Measurements from ENCODE around the gene LCN15.

The LCN15 gene

DNA sequence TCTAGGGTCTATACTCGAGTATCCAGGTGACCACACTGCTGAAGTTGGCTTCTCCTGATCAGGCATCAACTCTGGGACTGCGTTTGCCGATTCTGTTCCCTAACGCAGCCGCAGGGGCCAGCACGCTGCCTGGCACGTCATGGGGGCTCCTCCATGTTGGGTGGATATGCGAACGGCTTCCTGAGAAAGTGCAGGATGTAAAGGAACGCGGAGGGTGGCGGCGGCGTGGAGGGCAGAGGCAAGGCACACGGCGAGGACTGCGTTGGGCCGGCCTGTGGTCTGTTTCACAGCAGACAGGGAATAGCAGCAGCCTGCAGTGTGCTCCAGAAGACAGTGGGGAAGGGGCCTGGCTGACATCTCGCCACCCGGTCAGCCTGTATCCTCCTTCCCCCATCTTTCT is 25.4 kb downstream of the LCN15 start:
- no peak for DNase-seq

DNA sequence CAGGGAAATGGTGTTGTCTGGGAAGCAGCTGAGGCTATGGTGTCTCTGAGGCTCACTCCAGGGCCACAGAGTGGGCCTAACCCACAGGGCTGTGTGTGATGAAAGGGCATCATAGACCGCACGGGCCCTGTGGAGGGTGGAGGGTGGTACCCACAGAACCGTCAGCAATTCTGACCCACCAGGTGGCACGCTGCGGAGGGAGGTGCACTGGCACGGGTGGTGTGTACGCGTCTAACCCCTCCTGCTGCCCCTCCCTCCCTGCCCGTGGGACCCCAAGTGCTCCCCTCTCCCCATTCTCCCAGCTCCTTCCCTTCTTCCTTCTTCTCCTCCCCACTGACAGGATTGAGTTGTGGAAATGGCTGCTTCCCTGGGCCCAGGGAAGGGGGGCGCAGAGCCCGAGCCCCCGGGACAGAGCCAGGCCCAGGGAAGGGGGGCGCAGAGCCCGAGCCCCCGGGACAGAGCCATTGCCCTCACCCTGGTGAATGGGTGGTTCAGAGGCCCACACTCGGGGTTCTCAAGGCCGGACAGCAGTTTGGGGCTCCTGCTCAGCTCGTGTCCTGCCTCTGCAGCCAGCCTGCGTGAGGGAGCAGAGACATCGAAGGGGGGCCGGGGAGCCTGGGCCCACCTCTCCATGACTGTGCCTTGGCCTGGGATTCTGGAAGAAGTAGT is 28.4 kb downstream of the LCN15 start:
- DNase-seq: no peak

DNA sequence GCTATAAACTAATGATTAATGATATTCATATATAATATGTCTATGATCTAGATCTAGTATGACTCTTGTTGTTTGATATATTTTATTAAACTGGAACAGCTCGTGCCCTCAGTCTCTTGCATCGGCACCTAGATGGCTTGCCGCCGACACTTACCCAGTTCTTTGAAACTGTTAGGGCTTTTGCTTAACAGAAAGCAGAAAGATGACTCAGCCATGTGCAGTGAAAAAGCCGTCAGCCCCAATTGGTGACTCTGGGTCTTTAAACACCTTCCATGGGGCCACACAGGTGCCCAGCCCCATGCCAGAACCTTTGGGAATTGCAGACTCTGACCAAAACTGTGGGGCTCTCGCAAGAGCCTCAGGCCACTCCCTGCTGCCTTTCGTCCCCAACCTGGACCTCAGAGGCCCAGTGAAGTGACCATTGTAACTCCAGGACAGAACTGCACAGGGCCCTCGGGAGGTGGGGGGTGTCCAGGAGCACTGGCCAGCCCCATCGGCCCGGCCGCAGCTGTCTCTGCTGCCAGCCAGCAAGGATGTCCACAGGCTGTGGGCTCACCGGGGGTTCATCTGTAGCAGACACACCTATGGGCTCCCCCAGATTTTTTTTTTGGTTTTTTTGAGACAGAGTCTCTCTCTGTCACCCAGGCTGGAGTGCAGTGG is 29.4 kb downstream of the LCN15 start:
- DNase-seq: no peak

DNA sequence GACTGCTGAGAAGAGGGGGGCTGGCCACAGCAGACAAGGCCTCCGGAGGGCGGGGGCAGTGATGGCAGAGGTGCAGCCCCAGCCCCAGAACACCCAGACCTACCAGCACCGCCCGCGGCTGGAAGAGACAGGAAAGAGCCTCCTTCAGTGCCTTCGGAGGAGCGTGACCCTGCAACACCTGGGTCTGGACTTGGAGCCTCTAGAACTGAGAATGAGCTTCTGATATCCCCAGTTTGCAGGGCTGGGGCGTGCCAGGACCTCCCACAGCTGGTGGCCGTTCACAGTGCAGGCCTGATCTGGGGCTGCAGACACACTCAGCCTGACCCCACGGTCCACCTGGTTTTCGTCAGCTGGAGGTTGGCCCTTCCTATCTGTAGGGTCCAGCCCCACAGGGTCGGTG is 30.7 kb downstream of the LCN15 start:
- no peak for DNase-seq

DNA sequence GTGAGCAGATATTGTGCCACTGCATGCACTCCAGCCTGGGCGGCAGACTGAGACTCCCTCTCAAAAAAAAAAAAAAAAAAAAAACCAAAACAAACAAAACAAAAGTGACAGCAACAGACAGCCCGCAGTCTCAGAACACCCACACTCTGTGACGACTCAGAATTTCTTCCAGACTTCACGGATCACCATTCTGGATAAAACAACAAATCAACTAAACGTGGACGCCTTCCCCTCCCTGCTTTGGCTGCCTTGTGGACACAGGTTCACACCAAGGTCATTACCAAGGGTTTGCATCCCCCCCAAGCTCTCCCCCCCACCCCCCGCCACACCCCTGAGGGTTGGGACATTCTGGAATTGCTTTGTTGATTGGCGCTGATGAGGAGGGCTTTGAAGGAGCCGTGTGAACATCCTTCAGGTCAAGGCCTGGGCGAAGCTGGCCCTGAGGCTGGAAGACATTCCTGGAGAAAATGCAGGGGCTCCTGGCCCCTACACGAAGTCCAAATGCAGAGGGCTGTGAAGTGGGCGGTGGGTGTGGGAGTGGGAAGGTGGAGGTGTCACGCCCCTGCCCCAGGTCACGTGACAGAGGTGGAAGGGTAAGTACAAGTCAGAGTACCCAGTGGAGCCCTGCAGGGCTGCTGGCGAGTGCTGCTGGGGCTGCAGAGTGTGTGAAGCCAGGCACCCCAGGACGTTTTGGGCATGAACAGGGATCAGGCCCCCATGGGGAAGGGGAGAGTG is 31.7 kb downstream of the LCN15 start:
- DNase-seq: no peak

DNA sequence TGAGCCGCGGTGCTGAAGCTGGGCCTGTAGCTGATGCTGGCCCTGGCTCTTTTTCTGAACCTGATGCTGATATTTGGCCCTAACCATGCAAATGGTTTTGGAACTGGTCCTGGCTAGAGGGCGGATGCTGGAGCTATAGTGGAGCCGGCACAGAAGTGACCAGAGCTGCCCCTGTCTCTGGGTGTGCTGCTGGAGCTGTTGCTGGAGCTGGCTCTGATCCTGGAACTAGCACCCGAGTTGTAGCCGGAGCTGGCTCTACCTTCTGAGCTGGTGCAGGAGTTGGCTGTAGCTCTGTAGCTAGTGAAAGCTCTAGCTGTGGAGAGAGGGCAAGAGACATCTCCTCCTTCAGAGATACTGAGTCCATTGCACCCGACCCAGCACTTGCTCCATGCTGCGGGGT is 34.4 kb downstream of the LCN15 start:
- no peak for DNase-seq

DNA sequence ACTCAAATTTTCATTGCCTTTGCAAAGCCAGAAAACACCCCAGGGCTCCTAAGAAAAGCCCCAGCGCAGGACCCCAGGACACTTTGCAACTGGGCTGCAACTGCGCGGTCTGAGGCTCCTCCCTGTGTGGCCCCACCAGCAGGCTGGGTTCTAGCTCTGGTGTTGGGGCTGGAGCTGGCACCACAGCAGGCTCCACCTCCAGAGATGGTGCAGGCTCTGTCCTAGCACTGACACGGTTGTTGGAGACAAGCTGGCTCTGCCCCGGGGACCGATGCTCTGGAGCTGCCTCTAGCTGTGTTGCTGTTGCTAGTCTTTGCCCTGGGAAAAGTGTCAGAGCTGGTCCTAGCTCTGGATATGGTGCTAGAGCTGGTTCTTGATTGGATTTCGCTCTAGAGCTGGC is 35.2 kb downstream of the LCN15 start:
- DNase-seq: no peak

DNA sequence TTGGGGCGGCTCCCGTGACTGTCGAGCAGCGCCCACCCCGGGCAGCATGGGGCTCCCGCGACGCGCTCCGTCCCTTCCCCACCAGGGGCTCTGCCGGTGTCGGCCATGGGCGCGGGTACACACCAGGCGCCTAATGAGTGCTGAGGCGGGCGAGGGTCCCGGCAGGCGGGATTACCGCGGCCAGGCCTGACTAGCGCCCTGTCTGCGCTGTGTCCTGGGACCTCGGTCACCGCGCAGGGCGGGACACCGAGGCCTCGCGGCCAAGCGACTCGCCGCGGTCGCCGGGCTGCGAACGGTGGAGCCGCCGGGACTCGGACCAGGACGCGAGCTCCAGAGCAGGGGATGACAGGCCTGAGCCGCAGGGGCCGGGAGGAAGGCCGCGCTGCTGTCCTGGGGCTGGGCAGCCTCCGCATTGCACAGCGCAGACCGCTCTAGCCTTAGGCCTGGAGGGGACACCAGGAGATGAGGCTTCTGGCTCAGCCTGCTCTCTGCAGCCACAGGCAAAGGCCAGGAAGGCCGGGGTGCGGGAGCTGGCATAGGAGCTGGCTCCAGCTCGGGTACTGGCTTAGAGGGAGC is 35.7 kb downstream of the LCN15 start:
- DNase-seq: no peak

DNA sequence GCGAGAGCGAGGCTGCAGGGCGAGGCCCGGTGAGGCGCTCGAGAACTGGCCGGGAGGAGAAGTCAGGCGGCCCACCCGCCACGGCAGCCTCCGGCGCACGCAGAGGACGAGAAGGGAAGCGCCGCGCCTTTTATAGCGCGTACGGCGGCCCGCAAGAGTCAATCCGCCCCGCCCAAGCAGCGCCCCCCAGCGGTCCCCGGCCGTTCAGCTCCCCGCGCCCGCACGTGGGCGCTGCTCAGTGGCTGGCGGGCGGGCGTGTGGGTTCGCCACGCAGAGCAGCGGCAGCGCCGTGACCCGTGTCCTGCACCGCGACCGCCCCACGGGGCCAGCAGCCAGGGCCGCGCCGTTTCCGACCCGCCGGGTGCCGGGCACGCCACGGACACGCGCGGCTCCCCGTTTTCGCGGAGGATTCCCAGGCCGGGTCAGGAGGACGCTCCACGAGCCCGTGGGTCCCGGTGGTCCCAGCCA is 36.2 kb downstream of the LCN15 start:
- DNase-seq: no peak

DNA sequence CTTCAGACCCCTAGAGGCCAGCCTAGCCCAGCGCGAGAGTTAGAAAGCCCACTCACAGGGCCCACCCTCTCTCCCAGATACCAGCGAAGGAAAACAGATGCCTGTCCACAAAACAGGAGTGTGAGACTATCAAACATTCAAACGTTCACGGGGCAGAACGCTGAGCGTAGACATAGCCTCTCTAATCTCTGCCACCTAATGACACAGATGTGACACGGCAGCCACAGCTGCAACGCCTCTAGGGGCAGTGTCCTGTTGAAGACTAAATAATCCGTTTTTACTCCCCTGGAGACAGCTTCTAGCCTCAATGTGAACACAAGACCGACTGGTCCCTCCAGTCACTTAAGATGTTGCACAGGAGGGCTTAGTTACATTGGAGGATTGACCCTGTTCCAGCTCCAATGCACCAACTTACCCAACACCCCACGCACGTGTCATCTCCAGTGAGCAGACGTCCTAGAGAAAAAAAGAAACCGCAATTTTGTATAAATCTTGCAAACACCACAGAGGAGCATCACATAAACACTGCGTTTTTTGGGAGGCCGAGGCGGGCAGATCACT is 37.6 kb downstream of the LCN15 start:
- DNase-seq: no peak

DNA sequence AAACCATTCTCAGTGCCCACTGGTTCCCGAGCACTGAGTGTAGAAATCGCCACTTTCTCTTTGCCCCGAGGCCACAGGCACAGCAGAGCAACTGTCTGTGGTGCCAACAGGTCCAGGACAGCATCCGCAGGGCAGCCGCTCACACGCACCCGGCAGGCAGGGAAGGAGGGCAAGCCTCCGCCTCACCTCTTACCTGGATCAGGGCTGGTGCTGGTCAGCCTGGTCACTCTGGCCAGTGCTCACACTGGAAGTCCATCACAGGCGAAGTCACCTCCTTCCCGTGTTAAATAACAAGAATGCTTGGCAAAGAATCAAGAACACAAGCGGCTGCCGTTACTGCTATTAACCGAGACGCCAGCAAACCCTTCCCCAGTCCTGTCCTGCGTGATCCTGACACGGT is 38.2 kb downstream of the LCN15 start:
- DNase-seq: no peak

DNA sequence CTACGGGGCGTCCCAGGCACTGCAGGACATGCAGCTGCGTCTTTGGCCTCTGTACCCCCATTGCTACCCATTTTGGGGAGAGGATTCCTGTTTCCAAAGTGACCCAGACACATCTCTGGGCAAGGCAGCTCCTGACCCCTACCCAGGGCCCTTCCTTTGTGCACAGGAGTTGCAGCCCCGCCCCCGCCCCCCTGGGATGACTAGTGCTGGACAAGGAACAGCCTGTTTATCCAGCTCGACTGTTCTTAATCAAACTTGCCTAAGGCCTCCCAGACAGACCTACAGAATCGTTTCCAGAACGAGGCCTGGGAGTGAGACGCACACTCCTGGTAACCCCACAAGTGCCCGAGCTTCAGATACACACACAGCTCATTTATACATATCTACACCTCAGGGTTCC is 38.7 kb downstream of the LCN15 start:
- DNase-seq: no peak

DNA sequence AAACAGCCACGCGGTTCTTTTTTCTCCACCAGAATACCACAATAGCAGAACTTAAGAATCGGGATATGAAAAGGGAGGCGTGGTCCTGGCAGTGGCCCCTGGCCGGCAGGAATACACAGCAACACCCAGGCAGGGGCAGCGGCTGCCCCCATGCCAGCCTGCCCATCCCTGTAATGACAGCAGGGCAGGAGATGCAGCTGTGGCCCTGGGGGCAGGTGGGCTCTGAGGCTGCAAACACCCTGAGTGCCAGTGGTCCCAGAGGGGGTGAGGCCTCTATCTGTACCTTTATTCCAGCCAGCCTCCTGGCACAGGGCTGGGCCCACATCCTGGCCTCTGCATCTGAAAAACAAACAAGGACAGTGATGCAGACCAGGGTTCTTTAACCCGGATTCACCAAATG is 39.5 kb downstream of the LCN15 start:
- no peak for DNase-seq

DNA sequence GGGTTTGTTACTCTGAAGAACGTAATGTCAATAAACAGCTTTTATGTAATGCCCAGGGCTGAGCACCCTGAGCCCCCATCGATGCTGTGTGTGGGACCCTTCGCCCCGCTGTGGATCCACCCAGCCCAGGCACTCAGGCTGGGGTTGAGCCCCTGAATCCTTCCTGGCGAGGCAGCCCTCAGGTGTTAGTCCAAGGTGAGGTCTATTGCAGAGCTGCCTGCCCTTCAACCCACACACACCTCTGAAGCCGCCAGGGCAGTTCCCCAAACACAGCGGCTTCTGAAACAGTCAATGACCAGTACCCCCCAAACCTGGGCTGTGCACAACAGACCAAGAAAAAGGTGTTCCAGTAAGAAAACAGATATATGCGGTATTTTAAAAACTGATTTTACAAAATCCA is 40.3 kb downstream of the LCN15 start:
- no peak for DNase-seq

DNA sequence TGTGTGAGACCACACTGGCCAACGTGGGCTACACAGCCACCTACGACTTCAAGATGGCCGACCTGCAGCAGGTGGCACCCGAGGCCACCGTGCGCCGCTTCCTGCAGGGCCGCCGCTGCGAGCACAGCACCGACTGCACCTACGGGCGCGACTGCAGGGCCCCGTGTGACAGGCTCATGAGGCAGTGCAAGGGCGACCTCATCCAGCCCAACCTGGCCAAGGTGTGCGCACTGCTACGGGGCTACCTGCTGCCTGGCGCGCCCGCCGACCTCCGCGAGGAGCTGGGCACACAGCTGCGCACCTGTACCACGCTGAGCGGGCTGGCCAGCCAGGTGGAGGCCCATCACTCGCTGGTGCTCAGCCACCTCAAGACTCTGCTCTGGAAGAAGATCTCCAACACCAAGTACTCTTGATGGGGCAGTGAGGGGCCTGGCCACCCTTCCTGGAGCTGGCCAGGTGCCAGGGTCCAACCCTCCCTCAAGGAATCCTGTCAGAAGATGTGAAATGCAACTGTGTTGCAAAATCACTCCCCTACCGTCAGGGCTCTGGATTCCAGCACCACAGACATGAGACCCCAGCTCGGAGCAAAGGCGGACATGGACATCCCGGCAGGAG is 40.8 kb downstream of the LCN15 start:
- no peak for DNase-seq

DNA sequence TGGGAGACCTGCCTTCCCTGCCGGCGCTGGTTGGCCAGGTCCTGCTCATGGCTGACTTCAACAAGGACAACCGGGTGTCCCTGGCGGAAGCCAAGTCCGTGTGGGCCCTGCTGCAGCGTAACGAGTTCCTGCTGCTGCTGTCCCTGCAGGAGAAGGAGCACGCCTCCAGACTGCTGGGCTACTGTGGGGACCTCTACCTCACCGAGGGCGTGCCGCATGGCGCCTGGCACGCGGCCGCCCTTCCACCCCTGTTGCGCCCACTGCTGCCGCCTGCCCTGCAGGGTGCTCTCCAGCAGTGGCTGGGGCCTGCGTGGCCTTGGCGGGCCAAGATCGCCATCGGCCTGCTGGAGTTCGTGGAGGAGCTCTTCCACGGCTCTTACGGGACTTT is 41.4 kb downstream of the LCN15 start:
- DNase-seq: no peak

DNA sequence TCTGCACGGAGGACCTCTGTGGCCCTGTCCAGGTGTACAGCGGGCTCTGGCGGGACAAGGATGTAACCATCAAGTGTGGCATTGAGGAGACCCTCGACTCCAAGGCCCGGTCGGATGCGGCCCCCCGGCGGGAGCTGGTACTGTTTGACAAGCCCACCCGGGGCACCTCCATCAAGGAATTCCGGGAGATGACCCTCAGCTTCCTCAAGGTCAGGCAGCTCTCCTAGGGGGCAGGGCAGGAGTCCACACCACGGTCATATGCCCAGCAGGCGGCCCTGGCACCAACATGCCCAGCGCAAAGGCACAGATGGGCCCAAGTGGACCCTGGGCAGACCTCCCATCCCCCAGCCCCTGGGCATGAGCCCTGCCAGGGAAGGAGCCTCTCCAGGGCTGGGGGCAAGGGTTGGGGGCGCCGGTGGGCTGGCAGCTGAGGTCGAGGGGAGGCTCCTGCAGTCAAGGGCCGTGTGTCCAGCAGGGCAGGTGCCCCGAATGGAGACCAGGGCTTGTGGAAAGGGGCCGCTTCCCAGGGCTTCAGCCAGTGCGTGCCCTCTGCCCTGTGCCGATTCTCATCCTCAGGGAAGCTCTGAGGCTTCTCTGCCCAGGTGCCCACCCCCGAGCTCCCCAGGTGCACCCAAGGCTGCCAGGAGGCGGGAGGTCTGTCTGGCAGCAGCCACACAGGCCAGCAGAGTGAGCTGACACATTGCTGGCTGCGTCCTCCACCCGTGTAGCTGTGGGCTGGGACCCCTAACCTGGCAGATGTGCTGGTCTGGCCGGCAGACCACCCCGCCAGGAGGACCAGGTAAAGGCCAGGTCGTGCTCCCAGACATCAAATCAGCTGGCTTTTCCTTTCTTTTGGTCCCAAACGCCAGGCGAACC is 42.0 kb downstream of the LCN15 start:
- no peak for DNase-seq

DNA sequence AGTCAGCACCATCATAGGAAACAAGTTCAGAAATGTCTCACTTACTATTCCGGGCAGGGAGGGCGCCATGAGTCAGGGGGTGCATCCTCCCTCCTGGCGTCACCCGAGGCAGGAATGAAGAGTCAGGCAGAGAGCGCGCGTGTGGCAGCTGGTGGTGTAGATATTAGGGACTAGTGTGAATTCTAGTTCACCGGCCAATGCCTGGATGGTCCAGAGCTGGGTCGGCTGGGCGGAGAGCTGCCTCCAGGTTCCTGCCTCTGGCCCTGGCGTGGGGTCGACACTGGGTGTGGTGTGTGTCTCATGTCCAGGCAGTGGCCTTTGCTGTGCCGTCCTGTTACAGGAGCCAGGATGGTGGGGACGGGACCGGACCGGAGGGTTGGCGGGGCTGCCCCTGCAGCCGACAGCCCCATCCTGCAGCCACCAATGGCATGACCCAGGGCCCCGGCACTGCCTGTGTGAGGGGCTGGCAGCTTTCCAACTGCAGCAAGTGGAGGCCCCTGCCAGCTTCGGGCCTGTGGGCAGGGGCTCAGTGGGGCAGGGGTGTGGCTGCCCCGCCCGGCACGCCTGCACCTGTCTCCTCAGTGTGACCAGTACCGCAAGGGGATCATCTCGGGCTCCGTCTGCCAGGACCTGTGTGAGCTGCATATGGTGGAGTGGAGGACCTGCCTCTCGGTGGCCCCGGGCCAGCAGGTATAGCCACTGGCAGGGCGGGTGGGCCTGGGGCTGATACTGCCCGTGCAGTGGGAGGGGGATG is 42.8 kb downstream of the LCN15 start:
- no peak for DNase-seq

DNA sequence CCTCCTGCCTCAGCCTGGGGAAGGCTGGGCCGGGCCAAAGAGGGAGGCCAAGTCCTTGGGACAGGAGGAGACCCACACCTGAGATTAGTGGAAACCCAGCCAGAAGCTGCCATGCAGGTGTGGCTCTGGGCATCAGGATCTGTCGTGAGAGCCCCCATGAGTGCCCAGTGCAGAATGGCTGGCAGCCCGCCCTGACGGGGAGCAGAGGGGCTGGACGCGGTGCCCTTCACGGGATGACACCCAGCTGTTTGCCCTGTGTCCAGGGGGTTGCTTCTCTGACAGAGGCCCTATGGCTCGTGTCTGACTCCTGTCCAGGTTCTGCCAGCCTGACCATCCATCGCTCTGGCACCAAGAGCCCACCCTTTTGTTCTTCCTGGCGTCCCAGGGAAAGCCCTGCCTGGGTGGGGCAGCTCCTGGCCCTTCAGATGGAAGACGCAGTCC is 43.4 kb downstream of the LCN15 start:
- no peak for DNase-seq

DNA sequence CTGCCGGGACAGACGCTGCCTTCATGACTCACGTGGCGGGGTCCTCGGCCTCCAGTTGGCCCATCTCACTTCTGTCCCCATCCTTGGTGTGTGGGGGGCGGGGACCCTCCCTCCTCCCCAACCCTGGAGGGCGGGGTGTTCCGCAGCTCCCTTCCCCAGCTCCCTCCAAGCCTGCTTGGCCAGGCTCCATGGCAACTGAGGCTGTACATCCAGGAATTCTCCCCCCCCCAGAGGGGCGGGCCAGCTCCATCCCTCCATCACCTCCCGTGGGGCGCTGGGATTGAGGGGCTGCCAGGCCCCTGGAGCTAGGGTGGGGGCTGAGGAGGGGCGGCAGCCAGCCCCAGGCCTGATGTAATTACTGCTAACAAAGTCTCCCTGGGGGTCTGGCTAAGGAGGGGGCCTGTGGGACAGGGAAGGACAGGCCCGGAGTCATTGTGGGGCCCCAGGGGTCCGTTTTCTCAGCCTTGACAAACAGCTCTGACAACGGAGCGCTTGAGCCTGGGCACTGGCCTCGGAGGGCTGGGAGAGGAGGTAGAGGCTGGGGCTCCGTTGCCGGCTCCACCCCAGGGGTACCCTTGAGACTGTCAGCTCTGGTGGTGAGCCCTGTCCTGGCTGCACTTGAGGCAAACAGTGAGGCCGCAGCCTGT is 43.9 kb downstream of the LCN15 start:
- no peak for DNase-seq
